Keratinocyte (primary cell): Measurements from ENCODE around the gene SCFD1. TPM values are rescaled to one million over a fixed set of nuclear protein-coding genes. Genes with fewer than 3 reads are reported as not detected.

ENCODE experiments used
- DNase-seq: peaks from one replicate; pipeline ENCODE4 v3.0.0-alpha.2; 2011; ENCODE audit warnings: low read depth, missing footprints, low spot score
- FAIRE-seq: peaks from 2 replicates; lab custom pipeline; 2011; peaks lifted over from hg19 to GRCh38; lab: Jason Lieb, UNC
- H2AFZ ChIP-seq: 2 replicates; pipeline ENCODE4 v1.6.0; 2012; ENCODE audit warnings: low read length, control low read depth, inconsistent platforms; ENCODE audit not compliant: control insufficient read depth
- H3K27ac ChIP-seq: 2 replicates; pipeline ENCODE4 v1.5.1; 2011; ENCODE audit warnings: low read length; ENCODE audit not compliant: control insufficient read depth, insufficient read depth
- H3K27me3 ChIP-seq: 3 replicates; pipeline ENCODE4 v1.6.0; 2011; ENCODE audit warnings: low read length; ENCODE audit not compliant: control insufficient read depth, insufficient read depth; ENCODE audit errors: extremely low read depth
- H3K36me3 ChIP-seq, 2 experiments: 2 replicates in 1 of 2; 3 replicates in 1 of 2; pipeline ENCODE4 v1.5.1; 2011; ENCODE audit warnings: low read length in 2 of 2, mild to moderate bottlenecking in 1 of 2; ENCODE audit not compliant: control insufficient read depth in 2 of 2, insufficient read depth in 2 of 2; ENCODE audit errors: extremely low read depth in 1 of 2
- H3K4me1 ChIP-seq: 3 replicates; pipeline ENCODE4 v1.5.1; 2011; ENCODE audit warnings: low read length; ENCODE audit not compliant: control insufficient read depth, insufficient read depth; ENCODE audit errors: extremely low read depth
- H3K4me2 ChIP-seq: 3 replicates; pipeline ENCODE4 v1.6.0; 2011; ENCODE audit warnings: low read depth, low read length; ENCODE audit not compliant: control insufficient read depth, insufficient read depth; ENCODE audit errors: extremely low read depth
- H3K4me3 ChIP-seq, 3 experiments: fragments of 200-600 bp in 1 of 3; sonication (generic) in 1 of 3; 2 replicates in 2 of 3; 3 replicates in 1 of 3; pipeline ENCODE4 v1.5.1; 2011 to 2016; ENCODE audit warnings: low read length in 3 of 3, mild to moderate bottlenecking in 3 of 3, control low read depth in 2 of 3, inconsistent platforms in 1 of 3, low read depth in 1 of 3, mixed read lengths in 1 of 3, mixed run types in 1 of 3, moderate library complexity in 1 of 3; ENCODE audit not compliant: control insufficient read depth in 2 of 3, insufficient read depth in 2 of 3; ENCODE audit errors: extremely low read depth in 1 of 3
- H3K79me2 ChIP-seq: 2 replicates; pipeline ENCODE4 v1.6.0; 2012; ENCODE audit warnings: low read length; ENCODE audit not compliant: control insufficient read depth, insufficient read depth
- H3K9ac ChIP-seq: 3 replicates; pipeline ENCODE4 v1.6.0; 2011; ENCODE audit warnings: low read length; ENCODE audit not compliant: control insufficient read depth, insufficient read depth; ENCODE audit errors: extremely low read depth
- H3K9me1 ChIP-seq: 3 replicates; pipeline ENCODE4 v1.6.0; 2011; ENCODE audit warnings: low read length; ENCODE audit not compliant: control insufficient read depth, insufficient read depth; ENCODE audit errors: extremely low read depth
- H3K9me3 ChIP-seq: 2 replicates; pipeline ENCODE4 v1.5.1; 2012; ENCODE audit warnings: low read depth, low read length; ENCODE audit not compliant: control insufficient read depth
- H4K20me1 ChIP-seq: 3 replicates; pipeline ENCODE4 v1.6.0; 2011; ENCODE audit warnings: low read length; ENCODE audit not compliant: control insufficient read depth, insufficient read depth; ENCODE audit errors: extremely low read depth
- CTCF ChIP-seq, 3 experiments: IDR thresholded peaks in 1 of 3; conservative IDR thresholded peaks in 1 of 3; optimal IDR thresholded peaks in 1 of 3; 2 replicates in 2 of 3; 3 replicates in 1 of 3; pipeline versions ENCODE3 to v1.5.1; 2011; ENCODE audit warnings: low read length in 3 of 3, mild to moderate bottlenecking in 3 of 3, moderate library complexity in 2 of 3, control low read depth in 1 of 3, inconsistent platforms in 1 of 3; ENCODE audit not compliant: insufficient read depth in 2 of 3; ENCODE audit errors: extremely low read depth in 1 of 3
- EZH2 ChIP-seq: IDR thresholded peaks from one replicate; pipeline ENCODE4 v1.6.1; 2012; ENCODE audit warnings: inconsistent platforms, mild to moderate bottlenecking, low read length, moderate library complexity
- dilution Hi-C: fragments of 300-500 bp; cut with MboI; formaldehyde crosslinking; loops from one replicate; pipeline ENCODE4 v1.7.0; 2020; ENCODE audit warnings: low sequenced_read_pairs; ENCODE audit not compliant: extremely low pct_ligation_motif_present
- polyA plus RNA-seq, 5 experiments: library from polyadenylated mRNA; depleted of rRNA in 3 of 5; stranded (reverse) in 3 of 5; stranded (forward) in 1 of 5; unstranded in 1 of 5; fragments of >200 nt; gene quantifications; 1 replicate in 1 of 5; 2 replicates in 3 of 5; 3 replicates in 1 of 5; pipeline versions ENCODE4 v1.2.1 to v1.2.3, GENCODE V29; 2011 to 2012; ENCODE audit warnings: missing spikeins in 2 of 5, low read depth in 1 of 5, low replicate concordance in 1 of 5

Gene SCFD1
- polyA plus RNA-seq, 1 donor (not counting 4 experiments of a cell fraction or from before 2014, with no cell fraction given), result 100 TPM

GRCh38 chr14:30757082-30757481 is 135.0 kb downstream of the SCFD1 start:
- Histone ChIP-seq H3K4me2 (no peak overlapping the region), H3K9me1 (no peaks in the 10 kb centered on the region), H3K9me3 (no peaks in the 10 kb centered on the region), H2AFZ (no peak overlapping the region), H3K4me3 (no peak overlapping the region), H3K36me3 (no peaks in the 10 kb centered on the region), H3K79me2 (no peaks in the 10 kb centered on the region), H3K4me1 (no peaks in the 10 kb centered on the region), H4K20me1 (no peaks in the 10 kb centered on the region), H3K9ac (no peak overlapping the region), H3K27ac (no peak overlapping the region), H3K27me3 (peaks cover 4% of the 10 kb centered on the region)
- TF ChIP-seq CTCF (optimal IDR thresholded peaks at IDR 0.05 in 1 of 3, IDR thresholded peaks at IDR 0.05 in 1 of 3, conservative IDR thresholded peaks at IDR 0.05 in 1 of 3; ENCODE audit: extremely low read depth in 1 of 3, insufficient read depth in 2 of 3, low read length in 3 of 3) (no peak), EZH2 (no peak)
- dilution Hi-C loops, result no loop called here
- no peak for FAIRE-seq
- no peak for DNase-seq

- no peaks in the 10 kb centered on the region for H3K9me3 ChIP-seq
- H3K9me1 ChIP-seq, result no peaks in the 10 kb centered on the region
- no peaks in the 10 kb centered on the region for H3K4me1 ChIP-seq
- no peak overlapping the region for H3K9ac ChIP-seq
- no peak overlapping the region for H3K4me2 ChIP-seq
- DNase-seq, result no peak
- H2AFZ ChIP-seq, result no peak overlapping the region
- FAIRE-seq, result no peak
- H3K79me2 ChIP-seq, result no peaks in the 10 kb centered on the region
- H3K4me3 ChIP-seq, result no peak overlapping the region
- H3K27ac ChIP-seq, result no peak overlapping the region
- dilution Hi-C loops, result no loop called here
- TF ChIP-seq EZH2, result no peak
- TF ChIP-seq CTCF (optimal IDR thresholded peaks at IDR 0.05 in 1 of 3, IDR thresholded peaks at IDR 0.05 in 1 of 3, conservative IDR thresholded peaks at IDR 0.05 in 1 of 3; ENCODE audit: extremely low read depth in 1 of 3, insufficient read depth in 2 of 3, low read length in 3 of 3), result no peak
- peaks cover 4% of the 10 kb centered on the region for H3K27me3 ChIP-seq
- no peaks in the 10 kb centered on the region for H3K36me3 ChIP-seq
- H4K20me1 ChIP-seq, result no peaks in the 10 kb centered on the region
Measured at GRCh38 chr14:30759172-30760125, 137.3 kb downstream of the SCFD1 start.
